Endothelial cell of umbilical vein (primary cell): ENCODE results near the gene SLC50A1. TPM values are rescaled to one million over a fixed set of nuclear protein-coding genes. Genes with fewer than 3 reads are reported as not detected.

Experiments
- BruUV-seq: library from RNA; stranded (reverse); fragments of 400-500 nt; replicated peaks from 2 replicates; lab custom pipeline; 2021; lab: Mats Ljungman, UMichigan
- CTCF ChIA-PET: fragments of 300-600, 350-600 bp; sonication (Branson Sonifier 250); formaldehyde crosslinking; loops from one replicate; lab custom pipeline; 2021; ENCODE audit warnings: antibody characterized with exemption, inconsistent platforms; lab: Charles Lee
- POLR2A ChIA-PET: fragments of 300-600, 350-600 bp; sonication (Branson Sonifier 250); formaldehyde crosslinking; loops from one replicate; lab custom pipeline; 2021; ENCODE audit warnings: antibody characterized with exemption, inconsistent platforms; lab: Charles Lee
- DNase-seq: peaks from one replicate; pipeline ENCODE4 v3.0.0-alpha.2; 2011; ENCODE audit warnings: low read depth, low spot score
- FAIRE-seq: peaks from 2 replicates; lab custom pipeline; 2011; peaks lifted over from hg19 to GRCh38; lab: Jason Lieb, UNC
- H2AFZ ChIP-seq: 2 replicates; pipeline ENCODE4 v1.6.0; 2012; ENCODE audit warnings: low read depth, low read length, control low read depth, inconsistent platforms
- H3K27ac ChIP-seq: 2 replicates; pipeline ENCODE4 v1.5.1; 2011; ENCODE audit warnings: low read depth, mild to moderate bottlenecking, control low read depth, low read length, moderate library complexity; ENCODE audit not compliant: insufficient read depth
- H3K27me3 ChIP-seq, 2 experiments: 2 replicates each; pipeline versions ENCODE4 v1.6.0 to v1.6.1; 2011; ENCODE audit warnings: low read length in 2 of 2, mixed read lengths in 1 of 2; ENCODE audit not compliant: control insufficient read depth in 2 of 2, insufficient read depth in 2 of 2
- H3K36me3 ChIP-seq, 2 experiments: 2 replicates in 1 of 2; 3 replicates in 1 of 2; pipeline ENCODE4 v1.5.1; 2011; ENCODE audit warnings: low read length in 2 of 2, mild to moderate bottlenecking in 1 of 2, moderate library complexity in 1 of 2; ENCODE audit not compliant: control insufficient read depth in 2 of 2, insufficient read depth in 2 of 2; ENCODE audit errors: extremely low read depth in 1 of 2
- H3K4me1 ChIP-seq: 3 replicates; pipeline ENCODE4 v1.5.1; 2011; ENCODE audit warnings: mild to moderate bottlenecking, low read length; ENCODE audit not compliant: control insufficient read depth, insufficient read depth; ENCODE audit errors: extremely low read depth
- H3K4me2 ChIP-seq: 2 replicates; pipeline ENCODE4 v1.6.1; 2011; ENCODE audit warnings: low read length, control low read depth, mixed read lengths; ENCODE audit not compliant: insufficient read depth
- H3K4me3 ChIP-seq, 3 experiments: fragments of 200-600 bp in 1 of 3; sonication (generic), shearing (Covaris generic) in 1 of 3; replicated peaks in 1 of 3; 2 replicates each; pipeline ENCODE4 v1.5.1; 2011 to 2016; ENCODE audit warnings: control low read depth in 3 of 3, low read length in 3 of 3, mild to moderate bottlenecking in 2 of 3, inconsistent platforms in 1 of 3, low read depth in 1 of 3, moderate library complexity in 1 of 3; ENCODE audit not compliant: insufficient read depth in 1 of 3
- H3K79me2 ChIP-seq: 2 replicates; pipeline ENCODE4 v1.6.0; 2012; ENCODE audit warnings: low read length, inconsistent platforms; ENCODE audit not compliant: control insufficient read depth, insufficient read depth
- H3K9ac ChIP-seq: replicated peaks from 2 replicates; pipeline ENCODE3; 2011; ENCODE audit warnings: low read length, control low read depth; ENCODE audit not compliant: insufficient read depth; ENCODE audit errors: extremely low read depth
- H3K9me1 ChIP-seq: replicated peaks from 3 replicates; pipeline ENCODE4 v1.6.0; 2011; ENCODE audit warnings: mild to moderate bottlenecking, low read length; ENCODE audit not compliant: control insufficient read depth, insufficient read depth; ENCODE audit errors: extremely low read depth
- H3K9me3 ChIP-seq: replicated peaks from 2 replicates; pipeline ENCODE4 v1.5.1; 2012; ENCODE audit warnings: low read length, inconsistent platforms; ENCODE audit not compliant: control insufficient read depth, insufficient read depth
- H4K20me1 ChIP-seq: replicated peaks from 2 replicates; pipeline ENCODE3; 2011; ENCODE audit warnings: mild to moderate bottlenecking, low read length; ENCODE audit not compliant: control insufficient read depth, insufficient read depth; ENCODE audit errors: extremely low read depth
- CTCF ChIP-seq, 2 donors: IDR thresholded peaks; 1 replicate in 1 of 2; 2 replicates in 1 of 2; pipeline ENCODE4 v1.5.1; 2011; ENCODE audit warnings: low read length in 2 of 2, mild to moderate bottlenecking in 2 of 2, moderate library complexity in 2 of 2, control low read depth in 1 of 2, inconsistent platforms in 1 of 2, low read depth in 1 of 2; ENCODE audit not compliant: insufficient read depth in 1 of 2; ENCODE audit errors: extremely low read depth in 1 of 2
- EZH2 ChIP-seq: IDR thresholded peaks from 2 replicates; pipeline ENCODE4 v1.6.1; 2012; ENCODE audit warnings: borderline replicate concordance, low read depth, mild to moderate bottlenecking, moderate library complexity, low read length, inconsistent platforms; ENCODE audit not compliant: severe bottlenecking
- FOS ChIP-seq: IDR thresholded peaks from 2 replicates; pipeline ENCODE4 v1.6.1; 2011; ENCODE audit warnings: mild to moderate bottlenecking, low read length, moderate library complexity, borderline replicate concordance; ENCODE audit not compliant: insufficient read depth
- GATA2 ChIP-seq: IDR thresholded peaks from 2 replicates; pipeline ENCODE4 v1.7.0; 2011; ENCODE audit warnings: low read depth, mild to moderate bottlenecking, moderate library complexity, mixed read lengths, low read length; ENCODE audit not compliant: insufficient read length, insufficient read depth
- JUN ChIP-seq: IDR thresholded peaks from 2 replicates; pipeline ENCODE4 v1.6.1; 2011; ENCODE audit warnings: borderline replicate concordance, low read depth; ENCODE audit not compliant: insufficient read length, insufficient read depth
- MAX ChIP-seq: IDR thresholded peaks from 2 replicates; pipeline ENCODE4 v1.6.1; 2011; ENCODE audit not compliant: insufficient read depth, insufficient read length
- MYC ChIP-seq: IDR thresholded peaks from one replicate; pipeline ENCODE4 v1.6.1; 2011; ENCODE audit warnings: mild to moderate bottlenecking, low read depth, low read length
- POLR2A ChIP-seq: IDR thresholded peaks from 2 replicates; pipeline ENCODE4 v1.6.1; 2012; ENCODE audit warnings: low read depth, mild to moderate bottlenecking, control low read depth, low read length
- POLR2AphosphoS5 ChIP-seq: IDR thresholded peaks from 2 replicates; pipeline ENCODE4 v1.6.1; 2012; ENCODE audit warnings: low read depth, mild to moderate bottlenecking, control low read depth, low read length, moderate library complexity; ENCODE audit not compliant: insufficient read depth
- dilution Hi-C: fragments of 300-500 bp; cut with MboI; formaldehyde crosslinking; loops from one replicate; pipeline ENCODE4 v1.15.0; 2019; ENCODE audit warnings: low sequenced_read_pairs; ENCODE audit not compliant: extremely low pct_ligation_motif_present
- intact Hi-C: fragments of 100-400 bp; cut with micrococcal nuclease; formaldehyde crosslinking; loops from one replicate; pipeline ENCODE4 v1.10.0; 2022
- polyA plus RNA-seq, 4 experiments: library from polyadenylated mRNA; depleted of rRNA in 3 of 4; stranded (reverse) in 3 of 4; unstranded in 1 of 4; fragments of >200 nt; gene quantifications; 2 replicates each; pipeline versions ENCODE4 v1.2.1 to v1.2.3, GENCODE V29; 2011 to 2012; ENCODE audit warnings: missing spikeins in 1 of 4
- total RNA-seq: library from RNA; stranded (reverse); gene quantifications from 2 replicates; pipeline ENCODE4 v1.2.3, GENCODE V29; 2021

The SLC50A1 gene
- total and polyA plus RNA-seq, 2 donors (not counting 3 experiments of a cell fraction or from before 2014, with no cell fraction given) = 29.5 to 66.1 TPM

- Histone ChIP-seq H2AFZ (no peak overlapping the region), H3K27ac (no peak overlapping the region), H3K36me3 (no peaks in the 10 kb centered on the region), H3K4me1 (no peaks in the 10 kb centered on the region), H3K27me3 (peaks cover 8 to 19% of the 10 kb centered on the region in 2 experiments), H3K79me2 (no peaks in the 10 kb centered on the region), H3K9me3 (no peaks in the 10 kb centered on the region), H4K20me1 (no peaks in the 10 kb centered on the region), H3K4me3 (no peak overlapping the region), H3K9me1 (no peaks in the 10 kb centered on the region), H3K9ac (no peak overlapping the region), H3K4me2 (no peak overlapping the region)
- intact Hi-C loops (no loop called here), dilution Hi-C loops (no loop called here)
- CTCF ChIA-PET = interaction anchor here (2.0 to 13.7 kb wide), 3 partner anchors 34 to 77 kb away, joined by 10 to 673 read pairs (median 97); partner anchors contain the start of genes EFNA1 and KRTCAP2
- DNase-seq (no peak), FAIRE-seq (no peak)
- POLR2A ChIA-PET = no interaction called here
- TF ChIP-seq FOS (no peak), MAX (no peak), CTCF (IDR thresholded peaks at IDR 0.05; ENCODE audit: extremely low read depth in 1 of 2, insufficient read depth in 1 of 2, low read depth in 1 of 2, low read length in 2 of 2) (no peak), EZH2 (no peak), JUN (no peak), GATA2 (no peak), POLR2AphosphoS5 (no peak), POLR2A (no peak), MYC (no peak)
- no TSS peak for BruUV-seq
Observed at GRCh38 chr1:155092641-155093040, 43.0 kb upstream of the SLC50A1 start.
